Endometrial microvascular endothelial cells (primary cell): ENCODE data around the gene ANKRD34C. TPM values are rescaled to one million over a fixed set of nuclear protein-coding genes. Genes with fewer than 3 reads are reported as not detected.
"Not testable (repeated sequence)": the region's sequence is repeated elsewhere in the genome, so short reads cannot be mapped to it uniquely, and the experiment has no call there.

Source experiments
- in situ Hi-C: cut with HindIII; loops from 2 replicates; pipeline ENCODE4 v1.10.0; 2017; ENCODE audit warnings: low sequenced_read_pairs, low pct_unique_long_range_greater_than_20kb; ENCODE audit errors: inconsistent ontology term
- total RNA-seq: library from RNA; depleted of rRNA; stranded (reverse); fragments of >200 nt; gene quantifications from one replicate; pipeline ENCODE4 v1.2.3, GENCODE V29; 2015; ENCODE audit errors: inconsistent ontology term

Gene ANKRD34C
- total RNA-seq, 1 donor from 2014 or later = not detected

- in situ Hi-C loops = no loop called here
Measured at GRCh38 chr15:79310612-79310984, 28.1 kb downstream of the ANKRD34C start.

GRCh38 chr15:79310985-79311900, 28.7 kb downstream of the ANKRD34C start, which contains the start of gene TMED3:
Gene TMED3 (plus strand): TSS chr15:79311112. CDS start chr15:79311250, 138 bp downstream.
- in situ Hi-C loops = no loop called here

- in situ Hi-C loops = no loop called here
Measured at GRCh38 chr15:79311901-79312553, 29.5 kb downstream of the ANKRD34C start.

GRCh38 chr15:79314186-79314585, 31.7 kb downstream of the ANKRD34C start:
- in situ Hi-C loops = no loop called here

GRCh38 chr15:79314811-79315210, 32.3 kb downstream of the ANKRD34C start:
- in situ Hi-C loops = no loop called here

GRCh38 chr15:79315623-79316328, 33.3 kb downstream of the ANKRD34C start:
- in situ Hi-C loops = no loop called here

GRCh38 chr15:79316864-79317263, 34.3 kb downstream of the ANKRD34C start:
- in situ Hi-C loops = no loop called here

- in situ Hi-C loops = not testable (repeated sequence)
Measured at GRCh38 chr15:79319973-79320372, 37.5 kb downstream of the ANKRD34C start.

- in situ Hi-C loops = no loop called here
Measured at GRCh38 chr15:79321876-79322275, 39.4 kb downstream of the ANKRD34C start.

- in situ Hi-C loops = no loop called here
Measured at GRCh38 chr15:79322306-79322705, 39.8 kb downstream of the ANKRD34C start.

GRCh38 chr15:79322945-79323344, 40.4 kb downstream of the ANKRD34C start:
- in situ Hi-C loops = no loop called here

GRCh38 chr15:79329171-79329611, 46.7 kb downstream of the ANKRD34C start:
- in situ Hi-C loops = no loop called here

Other genes starting within 250 kb of the ANKRD34C start
- gene RASGRF1, start 191.9 kb upstream of the ANKRD34C start, total RNA-seq = not detected
- 173 TPM for gene TMED3, start 28.4 kb downstream of the ANKRD34C start, total RNA-seq
- gene MINAR1, start 149.6 kb downstream of the ANKRD34C start, total RNA-seq = 1.1 TPM